ENCODE results near the gene VWC2. TPM values are rescaled to one million over a fixed set of nuclear protein-coding genes. Genes with fewer than 3 reads are reported as not detected.

Gene VWC2
- total and polyA plus RNA-seq, 2 of the 8 experiments (the other 6 are each of a cell fraction or from before 2014, with no cell fraction given) = 0.24 to 0.30 TPM

GRCh38 chr7:49791088-49791741 is 17.8 kb downstream of the VWC2 start (continued):
- TF ChIP-seq EGR1 (IDR thresholded peaks at IDR 0.05; ENCODE audit: borderline replicate concordance, low read depth, low read length) = no peak
- TF ChIP-seq TCF12 (IDR thresholded peaks at IDR 0.05; ENCODE audit: low read depth, low read length) = no peak
- TF ChIP-seq TAF7 (optimal IDR thresholded peaks at IDR 0.05; ENCODE audit: borderline replicate concordance, low read depth, low read length) = no peak
- TF ChIP-seq NANOG (IDR thresholded peaks at IDR 0.05; ENCODE audit: insufficient read depth, low read depth, low read length, poor library complexity, severe bottlenecking) = no peak
- TF ChIP-seq KDM5A (IDR thresholded peaks at IDR 0.05; ENCODE audit: low read length) = no peak
- no peak for TF ChIP-seq CHD7 (IDR thresholded peaks at IDR 0.05; ENCODE audit: insufficient replicate concordance, low read length)
- TF ChIP-seq POU5F1 (IDR thresholded peaks at IDR 0.05; ENCODE audit: low read depth, low read length) = no peak
- TF ChIP-seq CTBP2 (IDR thresholded peaks at IDR 0.05; ENCODE audit: borderline replicate concordance, insufficient read depth, insufficient read length, low read length) = no peak
- TF ChIP-seq GTF2F1 (IDR thresholded peaks at IDR 0.05; ENCODE audit: borderline replicate concordance, low read depth, low read length) = no peak
- no peak for TF ChIP-seq HDAC6 (IDR thresholded peaks at IDR 0.05; ENCODE audit: low read depth, low read length)
- no peak for TF ChIP-seq SIX5 (IDR thresholded peaks at IDR 0.05; ENCODE audit: low read depth, low read length)

Data from H1 (cell line).